DOHH2 (cell line): Measurements from ENCODE around the gene MYZAP.

Experiments used
- H3F3A ChIP-seq: fragments of 200-600 bp; sonication (generic), shearing (Covaris generic); 2 replicates; pipeline ENCODE4 v1.6.0; 2016; ENCODE audit warnings: antibody characterized with exemption, mild to moderate bottlenecking; ENCODE audit not compliant: control insufficient read depth, insufficient read depth
- H3K27ac ChIP-seq: fragments of 200-600 bp; sonication (generic); 2 replicates; pipeline ENCODE4 v1.5.1; 2014; ENCODE audit warnings: low read depth, mild to moderate bottlenecking, low read length, moderate library complexity
- H3K27me3 ChIP-seq: fragments of 200-600 bp; sonication (generic); 2 replicates; pipeline ENCODE4 v1.6.1; 2014; ENCODE audit warnings: mild to moderate bottlenecking, low read length, mixed read lengths; ENCODE audit not compliant: control insufficient read depth
- H3K36me3 ChIP-seq: fragments of 200-600 bp; sonication (generic); 2 replicates; pipeline ENCODE4 v1.6.1; 2014; ENCODE audit warnings: mild to moderate bottlenecking, low read length, moderate library complexity, mixed read lengths; ENCODE audit not compliant: control insufficient read depth
- H3K4me1 ChIP-seq: fragments of 200-600 bp; sonication (generic); 2 replicates; pipeline ENCODE4 v1.6.1; 2014; ENCODE audit warnings: mild to moderate bottlenecking, low read length, mixed read lengths; ENCODE audit not compliant: control insufficient read depth
- H3K4me2 ChIP-seq: fragments of 200-600 bp; sonication (generic); 2 replicates; pipeline ENCODE4 v1.6.0; 2014; ENCODE audit warnings: mild to moderate bottlenecking, low read length, moderate library complexity
- H3K4me3 ChIP-seq: fragments of 200-600 bp; sonication (generic); 2 replicates; pipeline ENCODE4 v1.5.1; 2014; ENCODE audit warnings: mild to moderate bottlenecking, low read length, mixed read lengths
- H3K79me2 ChIP-seq: fragments of 200-600 bp; sonication (generic); 2 replicates; pipeline ENCODE4 v1.6.1; 2014; ENCODE audit warnings: mild to moderate bottlenecking, low read length, mixed read lengths; ENCODE audit not compliant: control insufficient read depth
- H3K9me2 ChIP-seq: fragments of 200-600 bp; sonication (generic); replicated peaks from 2 replicates; pipeline ENCODE4 v1.6.1; 2014; ENCODE audit warnings: mild to moderate bottlenecking, low read length, mixed read lengths; ENCODE audit not compliant: control insufficient read depth
- H3K9me3 ChIP-seq: fragments of 200-600 bp; sonication (generic); 2 replicates; pipeline ENCODE4 v1.6.1; 2014; ENCODE audit warnings: antibody characterized with exemption, low read length, mixed read lengths; ENCODE audit not compliant: control insufficient read depth, insufficient read depth
- H4K20me1 ChIP-seq: fragments of 200-600 bp; sonication (generic); 2 replicates; pipeline ENCODE4 v1.6.0; 2014; ENCODE audit warnings: low read depth, mild to moderate bottlenecking, antibody characterized with exemption, low read length, moderate library complexity; ENCODE audit not compliant: control insufficient read depth, insufficient read depth
- EZH2phosphoT487 ChIP-seq: fragments of 200-600 bp; sonication (generic); IDR thresholded peaks from 2 replicates; pipeline ENCODE4 v1.6.1; 2017; ENCODE audit warnings: borderline replicate concordance, mild to moderate bottlenecking, antibody characterized with exemption, low read length, moderate library complexity, mixed read lengths
- TF ChIP-seq, protein P1 (sequence below): fragments of 200-600 bp; sonication (generic); IDR thresholded peaks from one replicate; pipeline ENCODE4 v1.5.1; 2014; ENCODE audit warnings: antibody characterized with exemption, mild to moderate bottlenecking, low read depth, low read length; ENCODE audit not compliant: poor library complexity, severe bottlenecking

Gene MYZAP

DNA sequence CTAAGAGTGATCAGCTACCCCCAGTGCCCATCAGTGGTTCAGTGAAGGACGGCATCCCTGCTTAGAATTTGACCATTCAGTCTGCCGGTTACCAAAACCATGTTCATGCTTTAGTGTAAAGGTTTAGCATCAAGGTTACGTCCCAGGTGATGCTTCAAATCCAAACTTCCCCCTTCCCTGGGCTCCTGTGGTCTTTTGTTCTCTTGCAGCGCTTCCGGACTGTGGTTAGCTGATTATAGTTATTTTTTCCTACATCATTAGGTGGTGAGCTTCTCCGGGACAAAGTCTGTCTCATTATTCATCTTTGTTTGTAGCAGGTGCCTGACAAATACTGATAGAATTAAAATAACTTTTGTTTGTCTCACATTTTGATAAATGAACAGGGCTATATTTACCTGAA lies 28.3 kb upstream of the MYZAP start:
- Histone ChIP-seq H3K27me3 (peaks cover 20% of the 10 kb centered on the region; the same call in 1 of the 2 replicates), H3K4me2 (no peak overlapping the region), H4K20me1 (peaks cover 2% of the 10 kb centered on the region; the same call in 1 of the 2 replicates), H3K9me2 (no peaks in the 10 kb centered on the region), H3K36me3 (no peaks in the 10 kb centered on the region), H3K27ac (no peak overlapping the region), H3K79me2 (no peaks in the 10 kb centered on the region), H3K4me3 (no peak overlapping the region), H3K9me3 (no peaks in the 10 kb centered on the region), H3K4me1 (peaks cover 9% of the 10 kb centered on the region; the same call in 1 of the 2 replicates), H3F3A (no peaks in the 10 kb centered on the region)
- TF ChIP-seq, protein P1, sequence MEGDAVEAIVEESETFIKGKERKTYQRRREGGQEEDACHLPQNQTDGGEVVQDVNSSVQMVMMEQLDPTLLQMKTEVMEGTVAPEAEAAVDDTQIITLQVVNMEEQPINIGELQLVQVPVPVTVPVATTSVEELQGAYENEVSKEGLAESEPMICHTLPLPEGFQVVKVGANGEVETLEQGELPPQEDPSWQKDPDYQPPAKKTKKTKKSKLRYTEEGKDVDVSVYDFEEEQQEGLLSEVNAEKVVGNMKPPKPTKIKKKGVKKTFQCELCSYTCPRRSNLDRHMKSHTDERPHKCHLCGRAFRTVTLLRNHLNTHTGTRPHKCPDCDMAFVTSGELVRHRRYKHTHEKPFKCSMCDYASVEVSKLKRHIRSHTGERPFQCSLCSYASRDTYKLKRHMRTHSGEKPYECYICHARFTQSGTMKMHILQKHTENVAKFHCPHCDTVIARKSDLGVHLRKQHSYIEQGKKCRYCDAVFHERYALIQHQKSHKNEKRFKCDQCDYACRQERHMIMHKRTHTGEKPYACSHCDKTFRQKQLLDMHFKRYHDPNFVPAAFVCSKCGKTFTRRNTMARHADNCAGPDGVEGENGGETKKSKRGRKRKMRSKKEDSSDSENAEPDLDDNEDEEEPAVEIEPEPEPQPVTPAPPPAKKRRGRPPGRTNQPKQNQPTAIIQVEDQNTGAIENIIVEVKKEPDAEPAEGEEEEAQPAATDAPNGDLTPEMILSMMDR: no peak
- TF ChIP-seq EZH2phosphoT487: no peak

DNA sequence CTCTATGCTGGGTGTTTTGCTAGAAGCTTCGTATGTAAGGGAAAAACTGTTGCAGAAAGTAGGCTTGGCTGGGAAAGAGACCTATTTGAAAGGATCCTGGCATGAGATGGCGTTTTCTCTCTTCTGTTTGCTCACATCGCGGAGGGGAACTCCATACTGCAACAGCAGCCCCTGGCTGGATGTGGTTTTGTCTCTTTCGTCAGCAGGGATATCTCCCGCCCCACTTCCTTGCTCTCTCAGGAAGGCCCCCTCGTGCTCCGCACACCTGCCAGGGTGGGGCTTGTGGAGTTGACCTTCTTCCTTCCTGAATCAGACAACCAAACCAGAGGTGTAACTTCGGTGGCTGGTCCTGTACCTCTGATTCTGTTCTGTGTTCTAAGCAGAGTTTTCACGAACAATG lies 26.4 kb upstream of the MYZAP start:
- Histone ChIP-seq H3K36me3 (no peaks in the 10 kb centered on the region), H3K4me1 (peaks cover 9% of the 10 kb centered on the region; the same call in 1 of the 2 replicates), H3K9me2 (no peaks in the 10 kb centered on the region), H4K20me1 (no peaks in the 10 kb centered on the region), H3K79me2 (no peaks in the 10 kb centered on the region), H3K4me3 (no peak overlapping the region), H3K27me3 (peaks cover 20% of the 10 kb centered on the region; the same call in 1 of the 2 replicates), H3K4me2 (peak overlapping the region; percentile 9; the same call in 1 of the 2 replicates), H3F3A (no peaks in the 10 kb centered on the region), H3K27ac (no peak overlapping the region), H3K9me3 (no peaks in the 10 kb centered on the region)
- TF ChIP-seq, protein P1: no peak
- no peak for TF ChIP-seq EZH2phosphoT487

DNA sequence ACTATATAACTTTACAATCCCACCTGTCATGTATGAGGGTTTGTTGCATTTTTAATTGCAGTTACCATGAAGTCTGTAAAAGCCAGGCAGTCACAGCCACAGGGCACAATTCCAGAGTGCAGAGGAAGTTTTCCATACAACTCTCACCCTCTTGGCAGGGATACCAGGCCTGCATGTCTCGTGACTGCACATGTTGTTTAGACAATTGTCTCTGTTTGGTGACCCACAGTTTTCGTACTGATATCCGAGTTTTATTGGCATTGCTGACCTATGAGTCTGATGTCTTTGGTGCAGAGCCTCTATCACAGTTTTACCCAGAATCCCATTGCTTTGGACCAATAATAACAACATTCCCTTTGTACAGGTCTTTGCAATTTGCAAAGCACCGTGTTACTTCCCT lies 24.9 kb upstream of the MYZAP start:
- H3K27ac ChIP-seq: no peak overlapping the region
- H3K36me3 ChIP-seq: no peaks in the 10 kb centered on the region
- peaks cover 5% of the 10 kb centered on the region; the same call in 1 of the 2 replicates for H3K4me1 ChIP-seq
- no peaks in the 10 kb centered on the region for H4K20me1 ChIP-seq
- H3K9me2 ChIP-seq: no peaks in the 10 kb centered on the region
- no peak for TF ChIP-seq EZH2phosphoT487
- TF ChIP-seq, protein P1: no peak
- no peaks in the 10 kb centered on the region for H3F3A ChIP-seq
- H3K9me3 ChIP-seq: no peaks in the 10 kb centered on the region
- H3K4me2 ChIP-seq: no peak overlapping the region
- peaks cover 20% of the 10 kb centered on the region; the same call in 1 of the 2 replicates for H3K27me3 ChIP-seq
- H3K4me3 ChIP-seq: no peak overlapping the region
- no peaks in the 10 kb centered on the region for H3K79me2 ChIP-seq
